Pancreas (tissue), 10 donors: ENCODE data around the gene OR6Q1. TPM values are rescaled to one million over a fixed set of nuclear protein-coding genes. Genes with fewer than 3 reads are reported as not detected.

Experiments
- ATAC-seq, 4 donors: fragments of 200-7000 bp; cut with Tn5 transposase; one replicate each; pipeline versions ENCODE4 v1.8.0 to v1.9.1; 2020; ENCODE audit warnings: mild to moderate bottlenecking in 4 of 4, moderate library complexity in 4 of 4
- DNase-seq, 6 donors: peaks; one replicate each; pipeline ENCODE4 v3.0.0-alpha.2; 2020
- FAIRE-seq: peaks from 2 replicates; lab custom pipeline; 2012; peaks lifted over from hg19 to GRCh38; lab: Jason Lieb, UNC
- H3K27ac ChIP-seq, 4 donors: fragments of 200-600 bp; sonication (generic); 1 replicate in 3 of 4; 2 replicates in 1 of 4; pipeline versions ENCODE4 v1.5.0 to v1.8.0; 2020
- H3K27me3 ChIP-seq, 4 donors: fragments of 200-600 bp; one replicate each; pipeline ENCODE4 v1.8.0; 2021
- H3K36me3 ChIP-seq, 3 donors: fragments of 200-600 bp; sonication (generic) in 1 of 3; one replicate each; pipeline versions ENCODE4 v1.5.0 to v1.8.0; 2020 to 2021
- H3K4me1 ChIP-seq, 3 donors: fragments of 200-600 bp; one replicate each; pipeline ENCODE4 v1.8.0; 2021
- H3K4me3 ChIP-seq, 4 donors: fragments of 200-600 bp; sonication (generic) in 2 of 4; one replicate each; pipeline versions ENCODE4 v1.5.0 to v1.8.0; 2020 to 2021
- H3K9me3 ChIP-seq, 4 donors: fragments of 200-600 bp; one replicate each; pipeline ENCODE4 v1.8.0; 2021
- CTCF ChIP-seq, 4 donors: fragments of 200-600 bp; sonication (generic) in 3 of 4; IDR thresholded peaks; one replicate each; pipeline versions ENCODE4 v1.5.0 to v1.8.0; 2021; ENCODE audit warnings: antibody characterized with exemption in 4 of 4
- WGBS, 2 donors: extraction: QIAGEN DNeasy Blood & Tissue Kit; methylation state at CpG; one replicate each; pipeline ENCODE4 v1.1.7; 2013; 5-methylcytosine and 5-hydroxymethylcytosine counted together
- intact Hi-C, 3 donors: fragments of 100-400 bp; cut with DNase I; formaldehyde crosslinking; loops; one replicate each; pipeline versions ENCODE4 v1.11.1 to v1.14.2; 2022
- polyA plus RNA-seq, 2 donors: library from polyadenylated mRNA; stranded (reverse); fragments of 200-250 nt; gene quantifications; one replicate each; pipeline ENCODE4 v1.2.3, GENCODE V29; 2013
- total RNA-seq, 6 donors: library from RNA; stranded (reverse); fragmentation: NEBNext Ultra II Directional in 4 of 6; extraction: Animal tissue kit (Norgen Biotek cat#: 25700) in 4 of 6; gene quantifications; one replicate each; pipeline versions ENCODE4 v1.2.1 to v1.2.4, GENCODE V29; 2021 to 2023
- donor health status: healthy with polysubstance abuse.
- donor health status: DM: no; HTN: no; CAD: no; lungs with moderate emphysema.
- donor health status: DM: no; HTN: no; CAD: no.
- donor health status: control.
- donor health status: control.
- donor health status: Bipolar disorder and iron deficiency.
- donor health status: DM: yes; HTN: yes; CAD: no.
- donor health status: DM: no; HTN: no; CAD: no.
- donor health status: DM: no; HTN: no; CAD: no.
- donor health status: DM: yes; HTN: yes; CAD: no.

Gene OR6Q1
- total and polyA plus RNA-seq, 8 donors, result not detected

DNA sequence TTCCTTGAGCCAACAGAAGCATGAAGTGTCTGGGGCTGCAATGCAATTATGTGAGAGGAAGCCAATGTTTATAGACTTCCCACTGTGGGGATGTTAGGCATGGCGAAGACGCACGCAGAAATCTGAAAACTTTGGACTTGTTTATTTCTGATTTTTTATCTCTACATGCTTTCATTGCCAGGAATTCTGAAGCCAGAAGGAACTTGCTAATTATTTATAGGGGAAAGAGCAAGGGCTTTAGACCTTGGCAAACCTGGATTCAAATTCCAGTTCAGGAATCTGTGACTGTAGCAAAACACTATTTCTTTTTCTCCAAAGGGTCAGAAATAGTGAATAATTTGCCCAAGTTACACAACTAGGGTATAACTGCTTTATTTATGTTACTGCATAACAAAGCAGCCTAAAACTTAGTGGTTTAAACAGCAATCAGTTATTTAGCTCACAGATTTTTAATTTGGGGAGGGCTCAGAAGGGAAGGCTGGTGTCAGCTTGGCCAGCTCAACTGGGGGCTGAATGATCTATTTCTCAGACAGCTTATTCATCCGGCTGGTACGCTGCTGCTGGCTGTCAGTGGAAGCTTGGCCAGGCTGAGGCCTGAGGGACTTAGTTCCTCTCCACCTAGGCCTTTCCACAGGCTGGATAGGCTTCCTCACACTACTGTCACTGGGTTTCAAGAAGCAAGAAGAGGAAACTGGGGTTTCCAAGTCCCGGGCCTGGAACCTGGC lies 1.9 kb upstream of the OR6Q1 start:
- WGBS, 2 donors, result 37 to 39% methylated on average over 6 of the region's 6 CpGs
- no peak for TF ChIP-seq CTCF (IDR thresholded peaks at IDR 0.05)
- H3K27ac ChIP-seq, result peak overlapping the region; percentile 35 to 74 (median 56)
- H3K4me1 ChIP-seq, result peaks cover 0 to 5% (median 0%) of the 10 kb centered on the region in 3 donors
- no peaks in the 10 kb centered on the region for H3K27me3 ChIP-seq
- H3K36me3 ChIP-seq, result no peaks in the 10 kb centered on the region
- H3K4me3 ChIP-seq, result no peak overlapping the region
- intact Hi-C loops, result no loop called here
- no peak for DNase-seq
- no peak for FAIRE-seq
- peak; percentile 28 to 48 (median 42) for ATAC-seq
- H3K9me3 ChIP-seq, result no peaks in the 10 kb centered on the region

- 71 to 94% methylated on average over 2 of the region's 2 CpGs for WGBS, 2 donors
- no peak for ATAC-seq
Measured at GRCh38 chr11:58034471-58034870, 3.7 kb downstream of the OR6Q1 start.

GRCh38 chr11:58039589-58039988 lies 8.8 kb downstream of the OR6Q1 start:
- TF ChIP-seq CTCF (IDR thresholded peaks at IDR 0.05), result no peak
- intact Hi-C loops, result no loop called here
- H3K4me1 ChIP-seq, result no peaks in the 10 kb centered on the region
- no peaks in the 10 kb centered on the region for H3K27me3 ChIP-seq
- no peak for FAIRE-seq
- no peaks in the 10 kb centered on the region for H3K9me3 ChIP-seq
- peak in 3 of 4 donors; percentile 46 to 75 (median 61) for ATAC-seq
- peak overlapping the region in 3 of 4 donors; percentile 2 to 39 (median 18) for H3K27ac ChIP-seq
- no peaks in the 10 kb centered on the region for H3K36me3 ChIP-seq
- DNase-seq, result no peak
- H3K4me3 ChIP-seq, result no peak overlapping the region

More at GRCh38 chr11:58034471-58034870, 3.7 kb downstream of the OR6Q1 start:
- Histone ChIP-seq H3K27me3 (no peaks in the 10 kb centered on the region), H3K4me3 (no peak overlapping the region), H3K4me1 (no peaks in the 10 kb centered on the region), H3K9me3 (no peaks in the 10 kb centered on the region), H3K27ac (no peak overlapping the region), H3K36me3 (no peaks in the 10 kb centered on the region)
- intact Hi-C loops, result no loop called here
- no peak for TF ChIP-seq CTCF (IDR thresholded peaks at IDR 0.05)
- FAIRE-seq, result no peak
- DNase-seq, result no peak

- DNase-seq, result no peak
- Histone ChIP-seq H3K36me3 (no peaks in the 10 kb centered on the region), H3K27ac (no peak overlapping the region), H3K4me1 (no peaks in the 10 kb centered on the region), H3K9me3 (no peaks in the 10 kb centered on the region), H3K4me3 (no peak overlapping the region), H3K27me3 (no peaks in the 10 kb centered on the region)
- ATAC-seq, result no peak
- FAIRE-seq, result no peak
- no peak for TF ChIP-seq CTCF (IDR thresholded peaks at IDR 0.05)
- intact Hi-C loops, result no loop called here
- WGBS, 2 donors, result 38 to 69% methylated on average over 2 of the region's 2 CpGs
Measured at GRCh38 chr11:58043379-58043778, 12.6 kb downstream of the OR6Q1 start.

- no peak for TF ChIP-seq CTCF (IDR thresholded peaks at IDR 0.05)
- WGBS, 2 donors, result 25 to 40% methylated on average over 3 of the region's 3 CpGs
- no peak overlapping the region for H3K27ac ChIP-seq
- H3K36me3 ChIP-seq, result no peaks in the 10 kb centered on the region
- FAIRE-seq (no peak), DNase-seq (no peak), ATAC-seq (no peak)
- no peaks in the 10 kb centered on the region for H3K4me1 ChIP-seq
- no peak overlapping the region for H3K4me3 ChIP-seq
- H3K9me3 ChIP-seq, result no peaks in the 10 kb centered on the region
- no peaks in the 10 kb centered on the region for H3K27me3 ChIP-seq
- intact Hi-C loops, result no loop called here
Measured at GRCh38 chr11:58046231-58046630, 15.5 kb downstream of the OR6Q1 start.
